Measurements from ENCODE around the gene CD19.
A peak's percentile ranks its signal among the peaks of the same experiment; 100 is the strongest.
"Not testable (repeated sequence)": the region's sequence is repeated elsewhere in the genome, so short reads cannot be mapped to it uniquely, and the experiment has no call there.

CD19 gene

DNA sequence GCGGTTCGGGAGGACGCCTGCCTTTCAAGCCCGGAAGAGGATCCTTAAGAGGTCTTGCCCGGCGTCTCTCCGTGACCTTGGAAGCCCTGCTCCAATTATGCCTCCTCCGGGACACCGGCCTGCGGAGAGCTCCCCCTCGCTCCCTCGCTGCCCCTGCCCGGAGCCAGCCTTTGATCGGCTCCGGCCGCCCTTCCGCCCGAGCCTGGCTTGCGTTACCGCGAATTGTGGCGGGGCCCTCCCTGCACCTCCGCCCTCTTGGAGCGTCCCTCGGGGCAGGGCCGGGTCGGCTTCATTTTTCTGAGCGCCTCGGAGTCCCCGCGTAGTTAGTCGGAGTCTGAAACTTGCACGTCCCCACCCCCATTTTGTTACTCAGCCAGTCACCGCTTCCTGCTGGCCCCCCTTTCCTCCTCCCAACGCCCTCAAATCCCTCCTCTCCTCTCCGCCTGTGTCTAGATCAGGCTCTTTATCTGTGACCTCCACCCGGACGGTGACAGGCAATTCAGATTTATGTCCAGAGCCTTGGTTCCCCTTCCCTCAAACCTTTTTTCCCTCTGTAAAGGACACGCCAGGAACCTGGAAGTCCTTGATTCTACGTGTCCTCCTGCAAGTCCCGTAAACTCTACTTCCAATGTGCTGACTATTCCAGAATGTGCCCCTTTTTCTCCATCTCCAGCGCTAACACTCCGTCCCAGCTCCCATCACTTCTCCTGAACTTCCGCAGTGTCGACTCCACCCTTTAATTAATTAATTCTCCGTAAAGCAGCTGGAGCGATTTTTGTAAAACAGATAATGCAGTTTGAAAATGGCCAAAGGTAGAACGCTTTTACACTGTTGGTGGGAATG, 6.2 kb upstream of the CD19 start:
- peak overlapping the region; percentile 78 for H3K27ac ChIP-seq
- no peaks in the 10 kb centered on the region for H3K27me3 ChIP-seq (replicated peaks)
- TF ChIP-seq, protein P1, sequence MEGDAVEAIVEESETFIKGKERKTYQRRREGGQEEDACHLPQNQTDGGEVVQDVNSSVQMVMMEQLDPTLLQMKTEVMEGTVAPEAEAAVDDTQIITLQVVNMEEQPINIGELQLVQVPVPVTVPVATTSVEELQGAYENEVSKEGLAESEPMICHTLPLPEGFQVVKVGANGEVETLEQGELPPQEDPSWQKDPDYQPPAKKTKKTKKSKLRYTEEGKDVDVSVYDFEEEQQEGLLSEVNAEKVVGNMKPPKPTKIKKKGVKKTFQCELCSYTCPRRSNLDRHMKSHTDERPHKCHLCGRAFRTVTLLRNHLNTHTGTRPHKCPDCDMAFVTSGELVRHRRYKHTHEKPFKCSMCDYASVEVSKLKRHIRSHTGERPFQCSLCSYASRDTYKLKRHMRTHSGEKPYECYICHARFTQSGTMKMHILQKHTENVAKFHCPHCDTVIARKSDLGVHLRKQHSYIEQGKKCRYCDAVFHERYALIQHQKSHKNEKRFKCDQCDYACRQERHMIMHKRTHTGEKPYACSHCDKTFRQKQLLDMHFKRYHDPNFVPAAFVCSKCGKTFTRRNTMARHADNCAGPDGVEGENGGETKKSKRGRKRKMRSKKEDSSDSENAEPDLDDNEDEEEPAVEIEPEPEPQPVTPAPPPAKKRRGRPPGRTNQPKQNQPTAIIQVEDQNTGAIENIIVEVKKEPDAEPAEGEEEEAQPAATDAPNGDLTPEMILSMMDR (IDR thresholded peaks at IDR 0.05; ENCODE audit: low read depth, low read length, missing control alignments): no peak
- H3K4me3 ChIP-seq (ENCODE audit: low read depth, low read length): peak overlapping the region; percentile 84
- peaks cover 5% of the 10 kb centered on the region for H3K36me3 ChIP-seq (replicated peaks)
- in situ Hi-C loops (cut with HindIII; ENCODE audit: low pct_ligation_motif_present, low sequenced_read_pairs): no loop called here
- DNase-seq: peak; percentile 59

DNA sequence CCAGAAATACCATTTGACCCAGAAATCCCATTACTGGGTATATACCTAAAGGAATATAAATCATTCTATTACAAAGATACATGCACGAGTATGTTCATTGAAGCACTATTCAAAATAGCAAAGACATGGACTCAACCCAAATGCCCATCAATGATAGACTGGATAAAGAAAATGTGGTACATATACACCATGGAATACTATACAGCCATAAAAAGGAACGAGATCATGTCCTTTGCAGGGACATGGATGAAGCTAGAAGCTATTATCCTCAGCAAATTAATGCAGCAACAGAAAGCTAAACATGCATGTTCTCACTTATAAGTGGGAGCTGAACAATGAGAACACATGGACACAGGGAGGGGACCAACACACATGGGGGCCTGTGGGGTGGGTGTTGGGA, 5.5 kb upstream of the CD19 start:
- DNase-seq; H3K36me3 ChIP-seq (replicated peaks); H3K4me3 ChIP-seq (ENCODE audit: low read depth, low read length); H3K27me3 ChIP-seq (replicated peaks); H3K27ac ChIP-seq; in situ Hi-C loops (cut with HindIII; ENCODE audit: low pct_ligation_motif_present, low sequenced_read_pairs): not testable (repeated sequence)

DNA sequence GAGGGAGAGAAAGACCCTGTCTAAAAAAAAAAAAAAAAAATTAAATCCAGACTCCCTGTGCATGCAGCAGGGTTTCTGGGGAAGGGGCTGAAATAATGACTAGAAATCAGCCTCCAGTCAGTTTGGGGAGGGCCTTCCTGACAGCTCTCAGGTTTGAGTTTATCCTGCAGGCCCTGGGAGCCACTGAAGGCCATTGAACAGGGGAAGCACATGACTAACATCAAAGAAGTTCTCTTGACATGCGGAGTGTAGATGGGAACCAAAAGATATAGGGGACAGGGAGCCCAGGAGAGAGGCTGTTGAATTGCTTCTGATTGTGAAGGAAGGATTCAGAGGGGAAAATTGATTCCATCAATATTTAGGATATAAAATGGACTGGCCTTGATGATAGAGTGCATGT, 4.0 kb upstream of the CD19 start:
- TF ChIP-seq, protein P1 (IDR thresholded peaks at IDR 0.05; ENCODE audit: low read depth, low read length, missing control alignments): no peak
- no peak for DNase-seq
- no peak overlapping the region for H3K4me3 ChIP-seq (ENCODE audit: low read depth, low read length)
- no peaks in the 10 kb centered on the region for H3K36me3 ChIP-seq (replicated peaks)
- in situ Hi-C loops (cut with HindIII; ENCODE audit: low pct_ligation_motif_present, low sequenced_read_pairs): no loop called here
- no peaks in the 10 kb centered on the region for H3K27me3 ChIP-seq (replicated peaks)
- H3K27ac ChIP-seq: no peak overlapping the region

DNA sequence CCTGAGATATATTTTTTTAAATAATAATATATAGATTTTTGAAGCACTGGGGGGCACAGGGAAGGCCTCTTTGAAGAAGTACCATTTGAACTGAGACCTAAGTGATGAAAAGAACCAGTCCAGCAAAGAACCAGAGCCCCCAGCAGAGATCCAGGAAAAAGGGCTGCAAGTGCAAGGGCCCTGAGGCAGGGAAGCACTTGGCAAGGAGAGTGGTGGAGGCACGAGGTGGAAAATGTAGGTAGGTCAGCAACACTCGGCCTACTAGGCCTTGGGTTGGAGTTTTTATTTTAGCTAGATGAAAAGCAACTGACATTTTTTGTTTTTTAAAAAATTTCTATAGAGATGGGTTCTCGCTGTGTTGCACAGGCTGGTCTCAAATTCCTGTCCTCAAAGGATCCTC, 1.6 kb upstream of the CD19 start:
- no peak for DNase-seq
- H3K27ac ChIP-seq: no peak overlapping the region
- H3K36me3 ChIP-seq (replicated peaks): no peaks in the 10 kb centered on the region
- H3K4me3 ChIP-seq (ENCODE audit: low read depth, low read length): no peak overlapping the region
- in situ Hi-C loops (cut with HindIII; ENCODE audit: low pct_ligation_motif_present, low sequenced_read_pairs): no loop called here
- H3K27me3 ChIP-seq (replicated peaks): no peaks in the 10 kb centered on the region
- TF ChIP-seq, protein P1 (IDR thresholded peaks at IDR 0.05; ENCODE audit: low read depth, low read length, missing control alignments): no peak

DNA sequence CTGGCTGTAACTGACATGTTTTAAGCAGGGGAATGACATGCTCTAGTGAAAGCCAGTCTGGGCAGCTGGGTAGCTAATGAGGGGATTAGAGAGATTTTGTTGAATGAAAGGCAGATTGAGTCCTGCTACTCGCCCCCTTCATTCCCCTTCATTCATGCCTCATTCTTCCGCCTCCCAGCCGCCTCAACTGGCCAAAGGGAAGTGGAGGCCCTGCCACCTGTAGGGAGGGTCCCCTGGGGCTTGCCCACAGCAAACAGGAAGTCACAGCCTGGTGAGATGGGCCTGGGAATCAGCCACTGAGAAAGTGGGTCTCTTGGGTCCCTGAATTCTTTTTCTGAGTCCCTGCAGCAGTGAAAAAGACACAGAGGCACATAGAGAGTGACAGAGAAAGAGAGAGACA, 1.1 kb upstream of the CD19 start:
- in situ Hi-C loops (cut with HindIII; ENCODE audit: low pct_ligation_motif_present, low sequenced_read_pairs): no loop called here
- H3K4me3 ChIP-seq (ENCODE audit: low read depth, low read length): no peak overlapping the region
- no peaks in the 10 kb centered on the region for H3K36me3 ChIP-seq (replicated peaks)
- H3K27me3 ChIP-seq (replicated peaks): no peaks in the 10 kb centered on the region
- DNase-seq: no peak
- TF ChIP-seq, protein P1 (IDR thresholded peaks at IDR 0.05; ENCODE audit: low read depth, low read length, missing control alignments): no peak
- no peak overlapping the region for H3K27ac ChIP-seq

DNA sequence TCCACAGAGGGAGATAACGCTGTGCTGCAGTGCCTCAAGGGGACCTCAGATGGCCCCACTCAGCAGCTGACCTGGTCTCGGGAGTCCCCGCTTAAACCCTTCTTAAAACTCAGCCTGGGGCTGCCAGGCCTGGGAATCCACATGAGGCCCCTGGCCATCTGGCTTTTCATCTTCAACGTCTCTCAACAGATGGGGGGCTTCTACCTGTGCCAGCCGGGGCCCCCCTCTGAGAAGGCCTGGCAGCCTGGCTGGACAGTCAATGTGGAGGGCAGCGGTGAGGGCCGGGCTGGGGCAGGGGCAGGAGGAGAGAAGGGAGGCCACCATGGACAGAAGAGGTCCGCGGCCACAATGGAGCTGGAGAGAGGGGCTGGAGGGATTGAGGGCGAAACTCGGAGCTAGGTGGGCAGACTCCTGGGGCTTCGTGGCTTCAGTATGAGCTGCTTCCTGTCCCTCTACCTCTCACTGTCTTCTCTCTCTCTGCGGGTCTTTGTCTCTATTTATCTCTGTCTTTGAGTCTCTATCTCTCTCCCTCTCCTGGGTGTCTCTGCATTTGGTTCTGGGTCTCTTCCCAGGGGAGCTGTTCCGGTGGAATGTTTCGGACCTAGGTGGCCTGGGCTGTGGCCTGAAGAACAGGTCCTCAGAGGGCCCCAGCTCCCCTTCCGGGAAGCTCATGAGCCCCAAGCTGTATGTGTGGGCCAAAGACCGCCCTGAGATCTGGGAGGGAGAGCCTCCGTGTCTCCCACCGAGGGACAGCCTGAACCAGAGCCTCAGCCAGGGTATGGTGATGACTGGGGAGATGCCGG, 769 bp downstream of the CD19 start:
- in situ Hi-C loops (cut with HindIII; ENCODE audit: low pct_ligation_motif_present, low sequenced_read_pairs): no loop called here
- H3K27ac ChIP-seq: no peak overlapping the region

More for the DNA sequence above, 769 bp downstream of the CD19 start:
- H3K4me3 ChIP-seq (ENCODE audit: low read depth, low read length): no peak overlapping the region
- DNase-seq: no peak
- H3K27me3 ChIP-seq (replicated peaks): no peaks in the 10 kb centered on the region
- TF ChIP-seq, protein P1 (IDR thresholded peaks at IDR 0.05; ENCODE audit: low read depth, low read length, missing control alignments): no peak
- no peaks in the 10 kb centered on the region for H3K36me3 ChIP-seq (replicated peaks)

All from brain microvascular endothelial cell (primary cell).